Brain pericyte (primary cell): ENCODE data around the gene PADI1.

Experiments used
- DNase-seq: peaks from one replicate; pipeline ENCODE4 v3.0.0-alpha.2; 2012; ENCODE audit warnings: low read depth, low spot score

PADI1 gene

DNA sequence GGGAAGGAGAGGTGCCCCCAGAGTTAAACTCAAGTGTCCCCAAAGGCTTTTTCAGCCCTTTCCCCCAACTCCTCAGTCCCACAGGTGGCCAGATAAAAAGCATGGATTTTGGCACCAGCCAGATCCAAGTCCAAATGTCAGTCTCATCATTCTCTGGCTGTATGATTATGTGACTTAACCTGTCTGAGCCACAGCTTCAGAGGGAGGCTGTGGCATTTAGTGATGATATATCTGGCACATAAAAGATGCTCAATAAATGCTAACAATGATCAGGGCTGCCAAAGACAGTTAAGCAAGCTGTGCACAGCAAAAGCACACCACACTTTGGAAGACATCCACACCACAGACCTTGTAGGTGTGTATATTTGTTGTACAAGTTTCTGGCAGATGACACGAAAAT is 38.3 kb downstream of the PADI1 start:
- DNase-seq = no peak

- no peak for DNase-seq
Measured at GRCh38 chr1:17244821-17245740, 40.2 kb downstream of the PADI1 start.

DNA sequence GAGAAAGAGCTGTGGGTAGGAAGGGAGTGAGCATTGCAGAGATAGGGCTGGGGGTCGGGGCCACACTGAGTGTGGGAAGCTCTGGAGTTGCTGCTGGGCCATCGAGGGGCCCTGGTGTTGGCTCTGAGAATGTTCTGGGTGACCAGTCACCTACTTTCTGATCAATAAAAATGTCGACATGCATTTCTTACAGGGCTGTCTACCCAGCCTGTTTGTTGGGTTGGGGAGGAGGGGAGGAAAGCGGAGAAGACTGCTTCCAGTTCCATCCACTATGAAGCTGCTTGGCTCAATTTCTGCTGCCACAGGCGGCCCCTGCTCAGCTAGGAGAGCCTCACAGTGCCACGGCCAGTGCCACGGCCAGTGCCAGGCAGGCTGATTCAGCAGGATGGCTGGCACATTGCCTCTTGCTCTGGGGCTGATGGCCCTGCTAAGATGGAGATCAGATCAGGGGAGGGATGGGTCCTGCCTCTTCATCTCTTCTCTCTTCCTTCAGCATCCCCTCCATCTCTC is 40.9 kb downstream of the PADI1 start:
- no peak for DNase-seq

DNA sequence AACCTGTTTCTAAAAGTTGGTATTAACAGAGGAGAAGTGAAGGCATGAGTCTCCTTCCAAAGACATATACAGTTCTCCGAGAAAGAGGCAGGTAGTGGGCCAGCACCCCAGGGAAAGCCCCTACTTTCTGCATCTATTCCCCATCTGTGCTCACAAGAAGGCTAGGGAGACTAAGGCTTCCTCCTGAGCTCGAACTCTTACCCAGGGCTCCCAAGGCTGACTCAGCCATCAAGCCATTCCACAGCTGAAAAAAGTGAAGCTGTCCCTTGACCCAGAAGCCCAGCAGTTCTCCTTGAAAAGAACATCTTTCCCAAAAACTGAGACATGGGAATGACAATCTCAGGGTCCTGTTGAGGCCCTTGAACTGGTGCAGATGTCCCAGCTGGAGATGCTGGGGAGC is 42.0 kb downstream of the PADI1 start:
- no peak for DNase-seq

DNA sequence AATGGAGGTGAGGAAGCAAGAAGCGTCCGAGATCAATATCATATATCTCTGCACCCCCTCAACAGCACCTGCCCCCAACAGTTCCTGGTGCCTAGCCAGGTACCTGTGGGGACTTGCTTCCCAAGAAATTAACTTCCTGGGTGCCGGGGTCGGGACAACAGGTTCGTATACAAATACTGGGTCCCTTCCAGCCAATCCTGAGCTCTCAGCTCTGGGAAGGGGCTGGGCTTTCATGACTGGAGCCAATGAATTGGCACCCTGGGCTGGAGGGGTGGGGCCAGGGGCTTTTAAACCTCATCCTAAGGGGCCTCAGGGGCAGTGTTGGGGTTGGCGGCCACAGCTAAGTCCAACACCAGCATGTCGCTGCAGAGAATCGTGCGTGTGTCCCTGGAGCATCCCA is 43.9 kb downstream of the PADI1 start, which contains the start of gene PADI3:
PADI3 (plus strand) TSS at position 318 of the 400 bp plus-strand sequence; CDS start at position 358, 40 bp downstream.
- no peak for DNase-seq

GRCh38 chr1:17250601-17251000 is 45.7 kb downstream of the PADI1 start:
- no peak for DNase-seq

- no peak for DNase-seq
Measured at GRCh38 chr1:17251246-17251645, 46.3 kb downstream of the PADI1 start.

- no peak for DNase-seq
Measured at GRCh38 chr1:17251701-17252376, 46.9 kb downstream of the PADI1 start.

DNA sequence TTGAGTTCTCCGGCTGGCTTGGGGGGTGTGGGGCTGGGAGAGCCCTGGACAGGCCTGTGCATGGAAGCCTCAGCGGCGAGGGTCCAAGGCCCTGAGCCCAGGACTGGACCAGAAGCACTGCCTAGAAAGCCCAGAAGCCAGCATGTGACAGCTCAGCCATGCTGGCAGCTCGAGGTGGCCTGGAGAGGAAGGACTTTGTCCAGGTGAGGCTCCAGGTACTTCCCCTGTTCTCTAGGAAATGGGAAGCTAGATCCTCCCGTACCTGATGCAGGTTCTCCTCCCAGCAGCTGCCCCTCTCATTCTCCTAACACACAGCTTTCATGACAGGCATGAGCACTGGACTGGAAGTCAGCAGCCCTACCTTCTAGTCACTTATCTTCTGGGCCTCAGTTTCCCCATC is 50.4 kb downstream of the PADI1 start:
- no peak for DNase-seq

- no peak for DNase-seq
Measured at GRCh38 chr1:17258116-17258757, 53.3 kb downstream of the PADI1 start.

- DNase-seq = no peak
Measured at GRCh38 chr1:17258758-17259130, 53.8 kb downstream of the PADI1 start.

DNA sequence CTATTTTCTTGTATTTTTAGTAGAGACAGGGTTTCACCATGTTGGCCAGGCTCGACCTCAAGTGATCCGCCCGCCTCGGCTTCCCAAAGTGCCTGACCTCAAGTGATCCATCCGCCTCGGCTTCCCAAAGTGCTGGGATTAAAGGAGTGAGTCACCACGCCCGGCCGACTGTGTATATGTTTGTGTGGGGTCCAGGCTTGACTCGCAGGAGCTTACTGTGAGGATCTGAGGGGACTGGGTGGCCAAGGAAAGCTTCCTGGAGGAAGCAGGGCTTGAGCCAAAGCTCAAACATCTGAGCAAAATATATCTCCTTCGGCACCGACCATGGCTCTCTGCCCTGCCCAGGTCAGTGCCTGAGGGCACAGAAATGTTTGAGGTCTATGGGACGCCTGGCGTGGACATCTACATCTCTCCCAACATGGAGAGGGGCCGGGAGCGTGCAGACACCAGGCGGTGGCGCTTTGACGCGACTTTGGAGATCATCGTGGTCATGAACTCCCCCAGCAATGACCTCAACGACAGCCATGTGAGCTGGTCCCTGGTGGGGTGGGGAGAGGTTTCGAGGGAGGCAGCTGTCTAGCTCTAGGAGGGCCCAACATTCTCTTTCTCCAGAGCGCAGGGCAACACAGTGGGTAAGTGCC is 54.4 kb downstream of the PADI1 start:
- no peak for DNase-seq

DNA sequence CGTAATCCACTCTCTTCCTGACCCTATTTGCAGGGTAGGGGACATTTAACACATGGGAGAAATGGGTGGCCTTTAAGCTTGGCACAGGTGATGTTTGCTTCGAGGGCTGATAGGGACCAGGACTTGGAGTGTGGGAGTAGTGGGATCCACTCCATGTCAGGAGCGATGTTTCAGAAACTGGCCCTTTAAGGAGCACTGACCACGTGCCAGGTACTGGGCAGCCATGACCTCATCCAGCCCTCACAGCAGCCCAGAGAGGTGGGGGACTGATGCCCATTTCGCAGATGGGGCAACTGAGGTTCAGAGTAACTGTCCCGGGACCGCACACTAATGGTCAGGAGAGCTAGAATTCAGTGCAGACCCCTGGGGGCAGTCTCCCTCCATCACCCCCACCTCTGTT is 55.3 kb downstream of the PADI1 start:
- no peak for DNase-seq

DNA sequence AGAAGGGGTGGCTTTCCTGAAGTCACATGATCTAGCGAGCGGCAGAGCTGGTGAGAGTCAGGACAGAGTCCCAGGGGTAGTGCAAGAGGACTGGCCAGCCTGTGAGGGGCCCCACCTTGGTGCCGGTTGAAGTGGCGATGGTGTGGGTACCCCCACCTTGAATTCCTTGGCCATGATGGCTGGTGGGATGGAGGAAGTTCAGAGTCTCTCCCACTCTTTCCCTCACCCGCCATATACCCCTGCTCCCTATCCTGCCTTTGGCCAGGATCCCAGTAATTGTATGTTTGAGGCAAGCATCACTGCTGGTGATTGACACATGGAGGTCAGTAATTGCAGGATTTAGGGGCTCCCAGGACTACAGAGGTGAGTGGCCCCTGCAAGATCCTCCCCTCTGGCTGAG is 55.8 kb downstream of the PADI1 start:
- DNase-seq = no peak

GRCh38 chr1:17263936-17264335 is 59.0 kb downstream of the PADI1 start:
- DNase-seq = no peak

- no peak for DNase-seq
Measured at GRCh38 chr1:17264470-17264869, 59.5 kb downstream of the PADI1 start.

GRCh38 chr1:17265162-17265561 is 60.2 kb downstream of the PADI1 start:
- no peak for DNase-seq

- DNase-seq = no peak
Measured at GRCh38 chr1:17265950-17266349, 61.0 kb downstream of the PADI1 start.

- DNase-seq = no peak
Measured at GRCh38 chr1:17270891-17271765, 66.2 kb downstream of the PADI1 start.

GRCh38 chr1:17272066-17272465 is 67.1 kb downstream of the PADI1 start:
- DNase-seq = no peak

GRCh38 chr1:17272646-17273045 is 67.7 kb downstream of the PADI1 start:
- DNase-seq = no peak
